ENCODE results near the gene GORASP1. TPM values are rescaled to one million over a fixed set of nuclear protein-coding genes. Genes with fewer than 3 reads are reported as not detected.

The GORASP1 gene
- total RNA-seq, 2 experiments from 2014 or later, result 52.0 to 53.1 TPM

DNA sequence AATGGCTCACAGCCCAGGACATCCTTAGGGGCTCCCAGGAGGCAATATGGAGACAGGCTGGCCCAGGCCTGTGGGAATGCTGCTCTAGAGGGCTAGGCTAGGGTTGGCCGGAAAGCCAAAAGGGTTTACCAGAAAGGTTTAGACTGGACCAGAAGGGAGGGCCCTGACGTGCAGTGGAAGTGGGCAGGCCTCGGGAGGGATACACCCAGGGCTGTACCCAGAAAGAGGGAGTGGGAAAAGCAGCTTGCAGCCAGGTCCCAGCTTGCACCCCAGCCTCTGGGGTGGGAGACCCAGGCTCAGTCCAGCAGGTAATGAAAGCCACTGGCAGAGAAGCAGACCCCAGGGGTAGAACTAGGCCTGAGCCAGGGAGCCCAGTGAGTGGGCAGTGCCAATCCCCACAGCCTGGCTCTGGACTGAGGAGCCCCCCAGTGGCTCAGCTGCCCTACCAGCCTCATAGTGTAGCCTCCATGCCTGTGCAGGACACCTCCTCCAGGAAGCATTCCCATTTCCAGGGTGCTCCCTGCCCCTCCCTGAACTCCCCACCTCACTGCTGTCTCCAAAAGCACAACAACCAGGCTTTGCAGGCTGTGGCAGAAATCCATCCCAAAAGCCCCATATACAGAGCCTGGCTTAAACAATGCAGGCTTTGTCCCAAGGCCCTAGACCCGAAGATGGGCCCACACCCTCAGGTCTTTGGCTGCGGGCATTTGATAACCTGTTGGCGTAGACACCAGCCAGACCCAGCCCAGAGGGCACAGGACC is 3.5 kb downstream of the GORASP1 start:
- H3K27ac Mint-ChIP-seq, result peak overlapping the region; percentile 40
- peaks cover 53% of the 10 kb centered on the region for H3K4me1 Mint-ChIP-seq
- no peak overlapping the region for H3K4me3 Mint-ChIP-seq
- POLR2A ChIA-PET, result no interaction called here
- no peaks in the 10 kb centered on the region for H3K27me3 Mint-ChIP-seq
- no peak for DNase-seq
- CTCF ChIA-PET, result interaction anchor here (0.6 to 3.0 kb wide), 2 partner anchors 175 to 186 kb away, joined by 4 to 35 read pairs; no protein-coding TSS in a partner anchor
- peaks cover 14% of the 10 kb centered on the region for H3K36me3 Mint-ChIP-seq (ENCODE audit: low read depth)
- H3K9me3 Mint-ChIP-seq, result no peaks in the 10 kb centered on the region

DNA sequence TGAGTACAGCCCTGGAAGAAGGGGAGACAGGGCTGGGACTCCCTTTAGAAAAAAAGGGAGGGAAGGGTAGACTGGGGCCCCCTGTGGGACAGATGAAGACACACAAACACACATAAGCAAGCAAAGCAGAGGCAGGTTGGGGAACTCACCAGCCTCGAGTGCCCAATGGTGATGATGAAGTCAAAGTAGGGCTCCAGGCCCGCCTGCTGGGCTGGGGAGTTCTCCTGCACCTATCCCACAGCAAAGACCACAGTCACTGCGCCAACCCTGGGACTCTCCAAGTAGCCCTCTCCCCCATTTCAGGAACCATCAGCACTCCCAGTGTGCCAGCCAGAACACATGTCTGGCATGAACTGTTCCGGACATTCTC is 4.1 kb downstream of the GORASP1 start:
- POLR2A ChIA-PET, result no interaction called here
- H3K36me3 Mint-ChIP-seq (ENCODE audit: low read depth), result peaks cover 15% of the 10 kb centered on the region
- peak overlapping the region; percentile 40 for H3K27ac Mint-ChIP-seq
- H3K27me3 Mint-ChIP-seq, result no peaks in the 10 kb centered on the region
- peaks cover 46% of the 10 kb centered on the region for H3K4me1 Mint-ChIP-seq
- no peaks in the 10 kb centered on the region for H3K9me3 Mint-ChIP-seq
- no peak for DNase-seq
- H3K4me3 Mint-ChIP-seq, result no peak overlapping the region
- CTCF ChIA-PET, result interaction anchor here (2.9 kb wide), 1 partner anchor 185 kb away, joined by 19 read pairs; no protein-coding TSS in a partner anchor

DNA sequence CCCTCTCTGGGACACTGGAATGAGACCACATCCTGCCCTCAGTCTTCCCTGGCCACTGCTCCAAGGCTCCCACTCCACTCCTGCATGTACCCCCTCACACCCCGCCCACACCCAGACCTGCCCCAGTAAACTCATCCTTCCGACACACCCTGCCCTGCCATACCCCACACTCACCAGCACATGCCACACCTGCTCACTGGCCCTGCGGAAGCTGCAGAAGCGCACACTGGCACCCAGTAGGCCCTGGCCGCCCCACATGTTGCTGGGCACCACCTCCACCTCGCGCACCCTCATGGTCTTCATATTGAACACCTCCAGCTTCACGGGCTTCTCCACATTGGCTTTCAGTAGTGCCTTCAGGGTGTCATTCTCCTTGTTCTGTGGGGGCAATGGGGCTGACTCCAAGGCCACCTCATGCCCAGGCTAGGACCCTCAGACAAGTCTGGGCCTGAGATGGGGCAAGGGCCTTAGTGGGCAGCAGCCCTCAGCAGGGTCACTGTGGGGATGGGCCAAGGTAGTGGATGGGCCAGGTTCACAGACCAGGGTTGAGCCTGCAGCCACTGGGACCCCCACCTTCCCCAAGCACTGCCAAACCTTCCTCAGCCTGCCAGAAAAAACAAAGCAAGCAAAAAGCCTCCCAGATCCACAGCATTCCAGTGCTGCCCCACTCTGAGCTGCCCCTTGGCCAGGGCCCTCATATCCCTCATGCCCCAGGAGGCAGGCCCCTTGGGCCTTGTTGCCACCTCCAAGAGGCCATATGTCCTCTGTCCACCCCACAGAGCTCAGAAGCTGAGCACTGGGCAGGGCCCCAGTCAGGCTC is 4.7 kb downstream of the GORASP1 start:
- CTCF ChIA-PET, result interaction anchor here (2.2 to 2.9 kb wide), 2 partner anchors 185 to 189 kb away, joined by 15 to 19 read pairs; no protein-coding TSS in a partner anchor
- Mint-ChIP-seq H3K27ac (no peak overlapping the region), H3K27me3 (no peaks in the 10 kb centered on the region), H3K36me3 (ENCODE audit: low read depth) (peaks cover 15% of the 10 kb centered on the region), H3K9me3 (no peaks in the 10 kb centered on the region), H3K4me1 (peaks cover 41% of the 10 kb centered on the region), H3K4me3 (no peak overlapping the region)
- no peak for DNase-seq
- POLR2A ChIA-PET, result no interaction called here

DNA sequence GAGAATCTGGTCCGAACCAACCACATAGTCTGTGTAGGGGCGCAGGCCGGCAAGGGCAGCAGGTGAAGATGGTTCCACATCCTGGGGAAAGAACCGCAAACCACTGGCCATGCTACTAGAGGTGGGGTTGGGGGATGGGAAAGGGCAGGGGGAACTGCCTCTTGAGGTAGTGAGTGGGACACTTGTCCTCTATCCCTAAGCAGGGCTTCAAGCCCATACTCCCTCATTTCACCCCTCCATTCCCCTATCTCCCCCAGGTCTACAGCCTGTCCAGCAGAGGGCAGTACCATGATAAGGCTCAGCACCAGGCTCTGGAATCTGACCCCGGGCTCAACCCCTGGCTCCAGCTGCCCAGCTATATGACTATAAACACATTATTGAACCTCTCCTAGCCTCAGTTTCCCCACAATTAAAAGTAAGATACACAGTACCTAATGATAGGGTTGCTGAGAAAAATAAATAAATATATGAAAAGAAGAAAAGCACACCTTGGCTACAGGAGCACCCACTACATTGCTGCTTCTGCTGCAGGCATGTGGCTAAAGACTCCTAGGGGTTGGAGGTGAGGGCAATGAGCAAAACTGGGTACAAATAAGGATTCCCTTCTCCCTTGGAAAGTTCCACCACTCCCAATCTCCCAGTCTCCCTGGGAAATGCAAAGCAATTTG is 6.3 kb downstream of the GORASP1 start:
- peak overlapping the region; percentile 20 for H3K27ac Mint-ChIP-seq
- ChIA-PET CTCF (interaction anchor here (0.7 to 2.9 kb wide), 5 partner anchors 13 to 190 kb away, joined by 3 to 19 read pairs (median 4); no protein-coding TSS in a partner anchor), POLR2A (no interaction called here)
- H3K27me3 Mint-ChIP-seq, result no peaks in the 10 kb centered on the region
- H3K36me3 Mint-ChIP-seq (ENCODE audit: low read depth), result peaks cover 22% of the 10 kb centered on the region
- no peaks in the 10 kb centered on the region for H3K9me3 Mint-ChIP-seq
- peaks cover 33% of the 10 kb centered on the region for H3K4me1 Mint-ChIP-seq
- DNase-seq, result peak; percentile 53
- H3K4me3 Mint-ChIP-seq, result no peak overlapping the region

DNA sequence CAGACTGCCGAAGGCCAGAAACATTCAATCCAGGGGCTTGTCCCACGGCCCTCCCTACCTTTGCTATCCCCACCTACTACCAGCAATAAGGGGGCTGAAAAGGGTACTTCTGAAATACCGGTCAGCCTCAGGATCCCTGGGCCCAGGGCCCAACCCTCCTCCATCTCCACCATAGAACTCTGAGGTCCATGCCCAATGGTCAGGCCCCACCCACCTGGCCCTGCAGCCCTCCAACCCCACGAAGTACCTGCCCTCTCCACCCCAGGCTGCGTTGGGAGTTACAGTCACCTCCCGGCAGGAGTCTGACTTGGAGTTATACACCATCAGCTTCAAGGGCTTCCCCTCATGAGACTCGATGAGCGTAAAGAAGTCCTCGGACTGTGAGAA is 6.9 kb downstream of the GORASP1 start:
- peaks cover 26% of the 10 kb centered on the region for H3K4me1 Mint-ChIP-seq
- ChIA-PET CTCF (interaction anchor here (1.7 to 2.9 kb wide), 3 partner anchors 86 to 191 kb away, joined by 4 to 19 read pairs (median 15); no protein-coding TSS in a partner anchor), POLR2A (no interaction called here)
- H3K4me3 Mint-ChIP-seq, result no peak overlapping the region
- H3K27ac Mint-ChIP-seq, result no peak overlapping the region
- no peaks in the 10 kb centered on the region for H3K27me3 Mint-ChIP-seq
- DNase-seq, result no peak
- peaks cover 17% of the 10 kb centered on the region for H3K36me3 Mint-ChIP-seq (ENCODE audit: low read depth)
- H3K9me3 Mint-ChIP-seq, result no peaks in the 10 kb centered on the region

DNA sequence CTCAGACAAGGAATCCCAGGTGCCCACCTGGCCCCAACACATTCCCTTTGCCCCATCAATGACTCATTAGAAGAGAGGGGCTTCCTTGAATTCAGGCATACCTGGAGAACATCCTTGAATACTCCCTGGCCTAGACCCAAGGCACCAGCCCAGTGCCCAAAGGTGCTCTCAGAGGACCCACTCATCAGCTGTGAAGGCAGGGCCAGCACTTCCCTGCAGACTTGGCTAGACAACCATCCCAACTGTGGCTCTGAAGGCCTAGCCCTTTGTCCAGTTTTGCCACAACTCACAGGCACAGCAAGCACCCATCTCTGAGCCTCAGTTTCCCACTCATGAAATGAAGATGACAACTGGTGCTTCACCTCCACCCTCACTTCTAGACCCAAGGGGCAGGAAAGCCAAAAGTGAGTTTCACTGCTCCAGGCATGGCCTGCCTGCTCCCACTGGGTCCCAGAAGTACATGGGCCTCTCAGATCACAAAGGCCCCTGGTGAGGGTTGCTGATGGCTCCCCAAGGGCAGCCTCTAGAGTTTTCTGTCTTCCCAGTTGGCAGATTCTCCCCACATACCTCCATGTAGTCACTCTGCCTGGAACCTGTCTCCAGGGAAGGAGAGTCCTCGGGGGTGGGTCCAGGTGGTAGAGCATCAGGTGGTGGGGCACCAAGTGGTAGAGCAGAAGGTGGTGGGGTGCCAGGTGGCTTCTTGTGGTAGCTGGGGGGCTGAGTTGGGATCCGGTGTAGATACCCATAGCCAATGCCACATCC is 7.5 kb downstream of the GORASP1 start:
- CTCF ChIA-PET, result interaction anchor here (1.7 to 2.2 kb wide), 2 partner anchors 87 to 191 kb away, joined by 4 to 15 read pairs; no protein-coding TSS in a partner anchor

DNA sequence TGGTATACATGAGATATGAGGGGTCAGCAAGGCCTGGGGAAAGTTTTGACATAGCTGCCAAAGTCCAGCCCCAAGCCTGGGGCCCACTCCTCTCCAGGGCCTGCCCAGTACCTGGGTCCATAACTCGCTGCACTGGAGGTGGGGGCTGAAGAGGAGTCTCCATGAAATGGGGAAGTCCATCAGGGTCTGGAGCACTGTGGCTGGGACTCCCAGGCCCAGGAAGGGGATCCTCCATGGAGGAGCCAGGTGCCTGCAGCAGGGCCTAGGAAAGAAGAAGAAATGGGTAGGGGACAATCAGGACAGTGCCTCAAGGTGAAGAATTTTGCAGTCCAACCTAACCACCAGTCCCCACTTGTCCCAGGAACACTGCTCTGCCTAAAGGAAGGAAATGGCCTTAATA is 8.2 kb downstream of the GORASP1 start:
- peaks cover 19% of the 10 kb centered on the region for H3K4me1 Mint-ChIP-seq
- no peak for DNase-seq
- CTCF ChIA-PET, result no interaction called here
- H3K9me3 Mint-ChIP-seq, result no peaks in the 10 kb centered on the region
- no peaks in the 10 kb centered on the region for H3K27me3 Mint-ChIP-seq
- H3K4me3 Mint-ChIP-seq, result no peak overlapping the region
- POLR2A ChIA-PET, result no interaction called here
- no peak overlapping the region for H3K27ac Mint-ChIP-seq
- peaks cover 26% of the 10 kb centered on the region for H3K36me3 Mint-ChIP-seq (ENCODE audit: low read depth)

More for the DNA sequence above, 7.5 kb downstream of the GORASP1 start:
- Mint-ChIP-seq H3K27me3 (no peaks in the 10 kb centered on the region), H3K36me3 (ENCODE audit: low read depth) (peaks cover 19% of the 10 kb centered on the region), H3K9me3 (no peaks in the 10 kb centered on the region), H3K4me1 (peaks cover 20% of the 10 kb centered on the region), H3K27ac (no peak overlapping the region), H3K4me3 (no peak overlapping the region)
- no peak for DNase-seq
- POLR2A ChIA-PET, result no interaction called here

DNA sequence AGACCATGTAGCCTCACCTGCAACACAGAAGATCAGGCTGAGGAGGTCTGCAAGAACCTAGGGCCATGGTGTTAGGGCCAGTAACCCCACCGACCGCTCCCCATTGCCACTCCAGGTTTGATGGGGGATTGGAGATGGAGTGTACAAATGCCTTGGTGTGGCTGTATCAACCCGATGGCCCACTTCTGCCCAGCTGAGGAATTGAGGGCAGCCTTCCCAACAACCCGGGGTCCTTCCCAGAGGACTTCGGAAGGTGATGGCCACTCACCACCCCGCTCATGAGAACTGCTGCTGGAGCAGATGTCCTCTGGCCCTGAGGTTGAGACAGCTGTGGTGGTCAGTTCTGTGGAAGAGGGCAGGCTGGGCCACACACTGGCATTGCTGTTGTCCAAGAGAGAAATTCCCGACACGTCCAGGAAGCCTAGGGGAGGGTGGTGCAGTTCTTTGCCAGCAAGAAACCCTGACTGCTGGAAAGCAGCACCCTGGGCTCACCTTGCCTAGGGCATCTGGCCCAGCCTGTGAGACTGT is 8.9 kb downstream of the GORASP1 start:
- Mint-ChIP-seq H3K4me1 (peaks cover 16% of the 10 kb centered on the region), H3K27ac (no peak overlapping the region), H3K36me3 (ENCODE audit: low read depth) (peaks cover 32% of the 10 kb centered on the region), H3K27me3 (no peaks in the 10 kb centered on the region), H3K4me3 (no peak overlapping the region), H3K9me3 (no peaks in the 10 kb centered on the region)
- CTCF ChIA-PET, result interaction anchor here (3.0 kb wide), 1 partner anchor 189 kb away, joined by 10 read pairs; no protein-coding TSS in a partner anchor
- DNase-seq, result no peak
- POLR2A ChIA-PET, result no interaction called here

DNA sequence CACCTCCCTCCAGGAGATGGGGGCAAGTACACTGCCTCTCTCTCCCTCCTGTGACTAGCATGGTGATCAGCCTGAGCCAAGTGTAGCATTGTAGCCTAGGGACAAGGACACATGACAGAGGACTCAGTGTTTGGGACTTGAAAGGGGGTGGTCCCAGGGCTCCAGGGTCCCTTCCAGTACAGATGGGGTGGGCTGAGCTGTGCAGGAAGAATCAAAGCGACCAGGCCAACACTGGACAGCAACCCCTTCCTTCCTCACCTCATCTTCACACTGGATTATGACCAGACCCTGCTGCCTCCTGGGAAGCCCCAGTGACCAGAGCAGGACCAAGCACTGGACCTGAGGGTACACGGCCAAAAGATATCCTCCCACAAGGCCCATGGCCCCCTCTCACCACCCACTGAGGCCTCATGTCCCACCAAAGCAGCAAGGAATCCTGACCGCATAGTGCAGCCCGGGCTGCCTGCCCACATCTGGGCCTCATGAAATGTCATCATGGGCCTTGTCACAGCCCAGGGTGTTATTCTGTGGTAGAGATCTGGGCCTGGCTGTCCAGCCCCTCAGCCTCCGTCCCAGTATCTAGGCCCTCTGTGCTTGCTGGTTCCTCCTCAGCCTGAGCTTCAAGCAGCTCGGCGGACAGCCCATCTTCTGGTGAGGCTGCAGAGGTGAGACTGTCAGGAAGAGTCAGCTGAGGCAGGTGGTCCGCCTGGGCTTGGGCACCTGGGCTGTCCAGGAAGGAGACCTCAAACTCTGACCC is 9.5 kb downstream of the GORASP1 start:
- ChIA-PET CTCF (interaction anchor here (3.0 kb wide), 1 partner anchor 190 kb away, joined by 10 read pairs; no protein-coding TSS in a partner anchor), POLR2A (no interaction called here)
- Mint-ChIP-seq H3K27ac (no peak overlapping the region), H3K9me3 (no peaks in the 10 kb centered on the region), H3K27me3 (no peaks in the 10 kb centered on the region), H3K4me1 (peaks cover 11% of the 10 kb centered on the region), H3K4me3 (no peak overlapping the region), H3K36me3 (ENCODE audit: low read depth) (peaks cover 34% of the 10 kb centered on the region)
- no peak for DNase-seq

DNA sequence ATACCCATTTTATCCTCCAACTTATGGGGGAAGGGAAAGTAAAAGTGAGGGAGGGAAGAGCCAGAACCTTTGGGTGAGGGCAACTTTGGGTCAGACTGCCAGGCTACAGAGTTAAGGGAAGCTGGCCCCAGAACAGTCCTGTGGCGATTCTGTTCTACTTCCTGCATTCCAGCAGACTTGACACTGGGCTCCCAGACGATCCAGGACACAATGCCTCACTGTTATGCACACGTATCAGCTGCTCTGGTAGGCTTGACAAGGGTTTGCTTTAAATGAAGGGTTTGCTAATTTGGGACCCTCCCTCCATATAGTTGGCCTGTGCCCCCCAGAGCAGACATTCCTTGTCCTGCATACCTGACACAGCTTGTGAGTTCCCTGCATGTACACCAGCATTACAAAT is 10.7 kb downstream of the GORASP1 start:
- peaks cover 5% of the 10 kb centered on the region for H3K4me1 Mint-ChIP-seq
- peaks cover 42% of the 10 kb centered on the region for H3K36me3 Mint-ChIP-seq (ENCODE audit: low read depth)
- CTCF ChIA-PET, result interaction anchor here (3.0 kb wide), 1 partner anchor 191 kb away, joined by 10 read pairs; no protein-coding TSS in a partner anchor
- H3K27me3 Mint-ChIP-seq, result no peaks in the 10 kb centered on the region
- no peak for DNase-seq
- no peak overlapping the region for H3K27ac Mint-ChIP-seq
- H3K4me3 Mint-ChIP-seq, result no peak overlapping the region
- POLR2A ChIA-PET, result interaction anchor here (0.9 kb wide), 1 partner anchor 10 kb away, joined by 3 read pairs; no protein-coding TSS in a partner anchor
- no peaks in the 10 kb centered on the region for H3K9me3 Mint-ChIP-seq

DNA sequence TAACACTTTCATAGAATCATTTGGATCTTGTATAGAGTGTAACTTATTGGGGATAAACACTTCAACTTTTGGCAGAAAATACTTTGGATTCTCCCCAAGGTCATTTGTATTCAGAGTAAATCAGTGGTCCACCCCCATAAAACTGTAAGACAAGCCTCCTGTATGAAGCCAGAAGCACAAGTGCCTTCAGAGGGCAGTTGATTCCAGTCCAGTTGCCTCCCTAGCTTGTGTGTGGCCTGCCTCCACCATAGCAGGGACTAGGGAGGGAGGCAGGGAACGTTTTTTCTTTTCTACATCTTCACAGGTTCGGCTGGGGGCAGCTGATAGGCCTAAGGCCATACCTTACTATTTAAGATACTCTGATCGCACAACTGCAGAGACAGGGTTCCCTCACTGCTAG is 11.6 kb downstream of the GORASP1 start:
- Mint-ChIP-seq H3K4me1 (peaks cover under 1% of the 10 kb centered on the region), H3K27ac (no peak overlapping the region), H3K4me3 (no peak overlapping the region), H3K27me3 (no peaks in the 10 kb centered on the region), H3K9me3 (no peaks in the 10 kb centered on the region), H3K36me3 (ENCODE audit: low read depth) (peaks cover 47% of the 10 kb centered on the region)
- ChIA-PET POLR2A (no interaction called here), CTCF (interaction anchor here (1.1 to 3.0 kb wide), 2 partner anchors 192 to 196 kb away, joined by 4 to 10 read pairs; no protein-coding TSS in a partner anchor)
- DNase-seq, result no peak
